HG03097 (cell line): ENCODE results near the gene DPF1.

Experiments used
- ATAC-seq: cut with Tn5 transposase; IDR thresholded peaks from one replicate; pipeline ENCODE4 v1.9.1; 2021; ENCODE audit not compliant: unreplicated experiment, low FRiP score

Gene DPF1

DNA sequence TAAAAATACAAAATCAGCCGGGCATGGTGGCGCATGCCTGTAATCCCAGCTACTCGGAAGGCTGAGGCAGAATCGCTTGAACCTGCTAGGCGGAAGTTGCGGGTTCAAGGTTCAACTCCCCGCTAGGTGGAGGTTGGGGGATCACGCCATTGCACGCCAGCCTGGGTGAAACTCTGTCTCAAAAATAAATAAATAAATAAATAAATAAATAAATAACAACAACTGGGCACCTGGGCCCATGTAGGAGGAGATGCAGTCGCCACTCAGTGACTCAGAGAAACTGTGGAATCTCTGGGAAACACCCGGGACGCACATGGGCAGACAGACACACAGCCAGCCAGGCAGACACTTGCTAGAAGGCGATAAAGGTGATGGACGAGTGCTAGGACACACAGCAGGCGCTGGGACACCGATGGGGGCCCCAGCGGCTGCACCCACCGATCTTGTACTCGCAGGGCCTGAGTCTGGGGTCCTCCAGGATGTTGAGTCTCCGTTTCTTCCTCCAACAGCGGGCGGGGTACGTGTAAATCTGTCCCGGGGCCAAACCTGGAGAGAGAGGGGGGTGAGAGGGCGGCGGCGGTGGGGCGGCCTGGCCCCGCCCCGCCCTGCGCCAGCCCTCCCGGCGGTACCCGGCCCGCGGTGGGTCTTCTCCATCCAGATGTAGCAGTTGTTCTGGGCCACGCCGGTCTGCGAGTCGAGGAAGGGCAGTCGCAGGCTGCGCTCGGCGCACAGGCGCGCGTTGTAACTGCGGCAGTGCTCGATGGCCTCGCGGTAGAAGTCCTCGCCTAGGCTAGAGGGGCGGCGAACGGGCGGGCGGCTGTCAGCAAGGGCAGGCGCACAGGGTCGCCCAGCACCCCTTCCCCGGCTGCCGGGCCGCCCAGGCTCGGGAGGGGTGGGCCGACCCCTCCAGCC is 1.8 kb downstream of the DPF1 start:
- no peak for ATAC-seq

DNA sequence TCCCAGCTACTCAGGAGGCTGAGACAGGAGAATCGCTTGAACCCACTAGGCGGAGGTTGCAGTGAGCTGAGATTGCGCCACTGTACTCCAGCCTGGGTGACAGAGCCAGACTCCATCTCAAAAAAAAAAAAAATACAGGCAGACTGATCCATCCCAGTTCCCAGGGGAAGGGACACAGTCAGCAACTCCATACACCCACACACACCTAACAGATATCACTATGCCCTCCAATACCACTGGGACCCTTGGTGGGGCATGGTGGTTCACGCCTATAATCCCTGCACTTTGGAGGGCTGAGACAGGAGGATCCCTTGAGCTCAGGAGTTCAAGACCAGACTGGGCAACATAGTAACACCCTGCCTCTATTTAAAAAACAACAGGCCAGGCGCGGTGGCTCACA is 2.6 kb downstream of the DPF1 start:
- ATAC-seq = no peak

- ATAC-seq = no peak
Measured at GRCh38 chr19:38219221-38219620, 4.8 kb downstream of the DPF1 start.

DNA sequence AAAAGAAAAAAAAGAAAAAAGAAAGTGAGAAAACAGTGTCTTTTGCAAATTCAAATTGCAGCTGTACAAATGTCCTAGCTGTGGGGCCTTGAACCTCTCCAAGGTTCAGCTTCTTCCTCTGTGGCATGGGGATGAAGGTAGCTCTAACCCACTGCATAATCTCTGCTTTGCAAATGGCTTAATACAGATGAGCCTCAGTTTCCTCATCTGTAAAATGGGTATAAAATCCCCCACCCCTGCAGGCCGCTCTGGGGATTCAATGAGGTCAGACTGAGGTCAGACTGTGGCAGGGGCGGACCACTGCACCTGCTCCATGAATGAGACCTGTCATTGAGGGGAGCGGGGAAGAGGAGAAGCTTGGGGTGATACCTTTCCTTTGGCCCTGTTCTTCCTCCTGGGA is 5.8 kb downstream of the DPF1 start:
- no peak for ATAC-seq

GRCh38 chr19:38216785-38217641 is 7.0 kb downstream of the DPF1 start:
- ATAC-seq = no peak

- no peak for ATAC-seq
Measured at GRCh38 chr19:38213911-38214625, 10.0 kb downstream of the DPF1 start.

GRCh38 chr19:38213469-38213868 is 10.6 kb downstream of the DPF1 start:
- ATAC-seq = no peak

DNA sequence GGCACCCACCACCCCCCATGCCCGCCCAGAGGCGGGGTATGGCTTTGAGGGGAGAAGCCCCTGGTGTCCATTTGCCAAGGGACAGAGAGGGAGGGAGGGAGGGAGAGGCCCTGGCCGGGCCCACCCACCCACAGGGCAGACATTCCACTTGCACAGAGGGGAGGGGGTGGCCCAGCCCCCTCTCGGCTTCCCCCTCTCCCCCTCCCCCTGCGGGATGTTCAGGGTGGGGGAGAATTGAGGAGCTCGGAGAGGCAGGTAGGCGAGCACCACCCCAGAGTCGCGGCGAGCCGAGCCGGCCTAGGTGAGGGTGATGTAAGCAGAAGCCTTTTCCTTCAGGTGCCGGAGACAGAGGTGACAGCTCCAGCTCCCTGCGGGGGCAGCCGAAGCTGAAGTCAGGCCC is 12.3 kb downstream of the DPF1 start:
- ATAC-seq = no peak

DNA sequence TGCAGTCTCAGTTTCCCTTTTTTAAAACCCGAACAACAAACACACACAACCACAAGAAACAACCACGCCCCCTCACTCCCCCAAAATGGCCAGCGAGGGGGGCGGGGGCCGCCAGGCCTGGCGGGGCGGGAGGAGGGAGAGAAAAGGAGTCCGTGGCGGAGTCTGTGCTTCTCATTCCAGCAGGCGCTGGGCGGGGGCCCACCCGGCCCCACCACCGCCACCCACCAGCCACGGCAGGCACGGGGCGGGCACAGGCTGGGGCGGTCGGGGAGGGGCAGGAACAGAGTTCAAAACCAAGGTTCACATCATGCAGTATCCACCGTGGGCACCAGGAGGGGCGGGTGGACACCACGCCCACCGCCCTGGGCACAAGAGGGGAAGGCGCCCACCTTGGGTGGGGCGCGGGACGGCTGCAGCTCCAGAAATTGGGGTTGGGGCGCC is 12.9 kb downstream of the DPF1 start:
- no peak for ATAC-seq

GRCh38 chr19:38210458-38210987 is 13.5 kb downstream of the DPF1 start:
- no peak for ATAC-seq

DNA sequence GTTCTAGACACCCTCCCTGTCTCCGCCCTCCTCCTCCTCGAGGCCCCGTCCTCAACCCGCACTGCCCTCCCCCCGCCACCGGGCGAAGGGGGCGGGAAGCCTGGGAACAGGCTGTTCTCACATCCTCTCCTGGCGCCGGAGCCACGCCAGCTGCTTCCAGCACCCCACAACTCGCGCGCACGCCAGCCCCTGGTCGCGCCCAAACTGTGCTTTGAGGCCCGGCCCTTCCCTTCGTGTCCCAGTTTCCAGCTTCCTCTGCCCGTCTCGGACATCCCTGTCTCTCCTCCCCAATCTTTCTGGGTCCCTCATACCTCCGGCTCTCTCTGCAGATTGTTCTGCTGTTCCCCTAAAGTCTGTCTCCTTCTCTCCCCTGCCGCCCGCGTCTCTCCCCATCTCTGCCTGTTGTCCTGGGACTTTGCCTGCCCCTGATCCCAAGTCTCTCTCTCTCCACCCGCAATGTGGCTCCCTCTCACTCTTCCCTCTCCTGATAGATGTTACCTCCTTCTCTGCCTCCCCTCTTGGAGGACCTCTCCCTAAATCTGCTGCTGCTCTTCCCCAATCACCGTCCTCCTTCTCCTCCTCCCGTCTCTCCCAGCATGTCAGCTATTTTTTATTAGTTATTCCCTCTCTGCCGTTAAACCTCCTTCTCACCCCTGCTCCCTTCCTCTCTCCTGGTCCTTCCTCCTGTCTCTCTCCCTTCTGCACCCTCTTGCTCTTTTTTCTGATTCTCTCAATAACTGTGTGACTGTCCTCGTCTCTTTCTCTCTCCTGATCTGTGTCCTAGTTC is 14.2 kb downstream of the DPF1 start:
- ATAC-seq = no peak

- ATAC-seq = no peak
Measured at GRCh38 chr19:38209152-38209551, 14.9 kb downstream of the DPF1 start.

DNA sequence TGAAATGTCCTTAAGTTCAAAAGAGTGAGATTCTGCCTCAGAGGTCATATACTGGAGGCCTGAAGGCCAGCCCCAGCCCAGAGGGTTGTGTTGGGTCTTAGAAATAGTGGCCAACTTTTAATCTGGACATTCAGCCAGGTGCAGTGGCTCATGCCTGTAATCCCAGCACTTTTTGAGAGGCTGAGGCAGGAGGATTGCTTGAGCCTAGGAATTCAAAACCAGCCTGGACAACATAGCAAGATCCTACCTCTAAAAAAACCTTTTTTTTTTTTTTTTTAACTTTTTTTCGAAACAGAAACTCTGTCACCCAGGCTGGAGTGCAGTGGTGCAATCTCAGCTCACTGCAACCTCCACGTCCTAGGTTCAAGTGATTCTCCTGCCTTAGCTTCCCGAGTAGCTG is 15.5 kb downstream of the DPF1 start:
- ATAC-seq = no peak

DNA sequence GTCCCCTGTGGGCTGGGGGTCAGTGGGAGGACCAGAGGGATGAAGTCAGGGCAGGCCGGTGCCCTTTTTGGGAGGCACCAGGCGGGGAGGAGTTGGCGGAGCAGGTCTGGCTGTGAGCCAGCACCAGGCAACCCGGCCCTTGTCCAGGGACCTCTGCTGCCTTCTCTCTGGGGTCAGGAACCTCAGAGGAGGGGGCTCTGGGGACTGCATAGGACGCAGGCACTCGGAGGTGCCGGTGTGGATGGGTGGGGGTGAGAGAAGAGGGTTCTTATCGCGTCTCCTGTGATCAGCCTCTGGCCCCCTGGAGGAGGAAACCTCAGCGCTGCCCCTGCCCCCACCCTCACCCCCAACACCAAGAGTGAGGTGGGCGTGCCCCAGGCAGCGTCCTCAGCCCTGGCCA is 16.5 kb downstream of the DPF1 start:
- no peak for ATAC-seq

DNA sequence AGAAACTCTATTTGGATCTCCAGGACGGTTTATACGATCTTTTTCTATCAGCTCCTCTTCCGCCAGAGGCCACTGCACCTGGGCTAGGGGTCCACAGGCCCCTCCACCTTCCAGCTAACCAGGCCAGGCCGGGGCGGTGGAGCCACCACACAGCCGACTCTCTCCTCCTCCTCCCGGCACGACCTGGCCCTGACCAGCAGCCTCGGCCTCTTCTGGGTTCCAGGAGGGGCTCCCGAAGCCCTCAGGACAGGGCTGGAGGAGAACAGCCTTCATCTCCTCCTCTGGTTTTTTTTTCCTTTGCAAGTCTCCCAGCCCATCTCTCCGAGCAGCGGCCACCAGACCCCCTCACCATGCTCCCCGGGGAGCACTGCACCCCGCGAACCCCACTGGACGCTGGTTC is 17.1 kb downstream of the DPF1 start:
- ATAC-seq = no peak

DNA sequence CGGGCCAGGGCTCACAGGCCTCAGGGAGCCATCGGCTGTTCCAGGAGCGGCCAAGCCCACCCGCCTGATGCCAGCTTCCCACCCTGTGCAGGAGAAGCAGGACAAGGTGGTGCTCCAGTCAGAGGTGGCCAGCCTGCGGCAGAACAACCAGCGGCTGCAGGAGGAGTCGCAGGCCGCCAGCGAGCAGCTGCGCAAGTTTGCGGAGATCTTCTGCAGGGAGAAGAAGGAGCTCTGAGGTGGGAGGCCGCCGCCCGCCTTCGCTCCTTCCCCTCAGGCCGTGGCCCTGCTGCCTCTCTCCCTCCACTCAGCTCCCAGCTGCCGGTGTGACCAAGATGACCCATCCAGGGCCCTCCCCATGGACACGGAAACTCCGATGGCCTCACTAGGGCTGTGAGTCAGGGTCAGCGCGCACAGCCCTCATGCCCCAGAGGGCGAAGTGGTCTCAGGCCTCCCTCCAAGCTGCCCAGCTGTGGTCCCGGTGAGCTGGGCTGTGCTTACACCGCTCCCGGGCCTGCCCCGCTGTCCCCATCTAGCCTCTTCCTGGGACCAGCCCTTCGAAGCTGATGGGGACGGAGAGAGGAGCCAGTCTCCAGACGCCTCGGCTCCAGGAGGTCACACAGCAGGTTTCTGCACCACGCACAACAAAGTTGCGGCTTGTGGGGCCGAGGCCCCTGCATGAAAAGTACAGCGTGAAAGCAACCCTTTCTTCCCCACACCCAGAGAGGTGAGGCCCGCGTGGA is 17.8 kb downstream of the DPF1 start:
- no peak for ATAC-seq

DNA sequence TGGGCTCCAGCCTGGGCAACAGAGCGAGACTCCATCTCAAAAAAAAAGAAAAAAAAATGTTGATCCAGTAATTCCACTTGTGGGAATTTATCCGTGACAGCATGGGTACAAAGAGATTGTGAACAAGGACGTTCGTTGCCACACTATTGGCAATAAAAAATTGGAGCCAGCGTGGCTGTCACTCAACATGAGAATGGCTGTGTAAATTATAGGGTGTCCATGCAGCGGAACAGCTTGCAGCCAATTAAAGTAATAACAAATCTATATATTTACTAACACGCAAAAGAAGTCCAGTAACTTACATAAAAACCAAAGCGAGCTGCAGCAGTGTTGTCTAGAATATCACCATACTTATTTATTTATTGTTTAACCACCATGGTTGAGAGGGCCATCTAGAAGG is 19.3 kb downstream of the DPF1 start:
- no peak for ATAC-seq

GRCh38 chr19:38204096-38204495 is 19.9 kb downstream of the DPF1 start:
- ATAC-seq = no peak

GRCh38 chr19:38203197-38203596 is 20.8 kb downstream of the DPF1 start:
- no peak for ATAC-seq
